Measurements from ENCODE around the gene FNIP1. TPM values are rescaled to one million over a fixed set of nuclear protein-coding genes. Genes with fewer than 3 reads are reported as not detected.

The FNIP1 gene
- total and polyA plus RNA-seq, 2 experiments from 2014 or later = 8.2 to 27.9 TPM

DNA sequence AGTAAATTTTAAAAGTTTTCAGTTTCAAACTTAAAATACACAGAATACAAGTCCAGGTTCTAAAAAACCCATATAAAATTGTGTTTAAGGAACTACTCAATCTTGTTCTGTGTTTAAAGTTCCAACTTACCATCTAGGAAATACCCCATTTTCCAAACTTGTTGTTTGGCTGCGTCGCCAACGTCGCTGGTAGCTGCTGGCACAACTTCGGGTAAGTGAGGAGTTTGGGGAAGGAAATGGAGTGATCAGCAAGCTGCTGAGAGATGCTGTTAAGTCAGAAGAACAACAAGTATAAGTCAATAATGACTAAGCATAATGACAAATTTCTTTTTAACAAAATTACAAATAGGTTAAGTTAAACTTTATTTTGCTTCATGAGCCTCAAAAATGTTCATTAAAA is 90.5 kb downstream of the FNIP1 start (continued):
- TF ChIP-seq, protein P1, sequence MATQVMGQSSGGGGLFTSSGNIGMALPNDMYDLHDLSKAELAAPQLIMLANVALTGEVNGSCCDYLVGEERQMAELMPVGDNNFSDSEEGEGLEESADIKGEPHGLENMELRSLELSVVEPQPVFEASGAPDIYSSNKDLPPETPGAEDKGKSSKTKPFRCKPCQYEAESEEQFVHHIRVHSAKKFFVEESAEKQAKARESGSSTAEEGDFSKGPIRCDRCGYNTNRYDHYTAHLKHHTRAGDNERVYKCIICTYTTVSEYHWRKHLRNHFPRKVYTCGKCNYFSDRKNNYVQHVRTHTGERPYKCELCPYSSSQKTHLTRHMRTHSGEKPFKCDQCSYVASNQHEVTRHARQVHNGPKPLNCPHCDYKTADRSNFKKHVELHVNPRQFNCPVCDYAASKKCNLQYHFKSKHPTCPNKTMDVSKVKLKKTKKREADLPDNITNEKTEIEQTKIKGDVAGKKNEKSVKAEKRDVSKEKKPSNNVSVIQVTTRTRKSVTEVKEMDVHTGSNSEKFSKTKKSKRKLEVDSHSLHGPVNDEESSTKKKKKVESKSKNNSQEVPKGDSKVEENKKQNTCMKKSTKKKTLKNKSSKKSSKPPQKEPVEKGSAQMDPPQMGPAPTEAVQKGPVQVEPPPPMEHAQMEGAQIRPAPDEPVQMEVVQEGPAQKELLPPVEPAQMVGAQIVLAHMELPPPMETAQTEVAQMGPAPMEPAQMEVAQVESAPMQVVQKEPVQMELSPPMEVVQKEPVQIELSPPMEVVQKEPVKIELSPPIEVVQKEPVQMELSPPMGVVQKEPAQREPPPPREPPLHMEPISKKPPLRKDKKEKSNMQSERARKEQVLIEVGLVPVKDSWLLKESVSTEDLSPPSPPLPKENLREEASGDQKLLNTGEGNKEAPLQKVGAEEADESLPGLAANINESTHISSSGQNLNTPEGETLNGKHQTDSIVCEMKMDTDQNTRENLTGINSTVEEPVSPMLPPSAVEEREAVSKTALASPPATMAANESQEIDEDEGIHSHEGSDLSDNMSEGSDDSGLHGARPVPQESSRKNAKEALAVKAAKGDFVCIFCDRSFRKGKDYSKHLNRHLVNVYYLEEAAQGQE (IDR thresholded peaks at IDR 0.05; ENCODE audit: unreplicated experiment) = no peak
- TF ChIP-seq EZH2 (IDR thresholded peaks at IDR 0.05; ENCODE audit: low read depth, unreplicated experiment) = no peak
- TF ChIP-seq, protein P2, sequence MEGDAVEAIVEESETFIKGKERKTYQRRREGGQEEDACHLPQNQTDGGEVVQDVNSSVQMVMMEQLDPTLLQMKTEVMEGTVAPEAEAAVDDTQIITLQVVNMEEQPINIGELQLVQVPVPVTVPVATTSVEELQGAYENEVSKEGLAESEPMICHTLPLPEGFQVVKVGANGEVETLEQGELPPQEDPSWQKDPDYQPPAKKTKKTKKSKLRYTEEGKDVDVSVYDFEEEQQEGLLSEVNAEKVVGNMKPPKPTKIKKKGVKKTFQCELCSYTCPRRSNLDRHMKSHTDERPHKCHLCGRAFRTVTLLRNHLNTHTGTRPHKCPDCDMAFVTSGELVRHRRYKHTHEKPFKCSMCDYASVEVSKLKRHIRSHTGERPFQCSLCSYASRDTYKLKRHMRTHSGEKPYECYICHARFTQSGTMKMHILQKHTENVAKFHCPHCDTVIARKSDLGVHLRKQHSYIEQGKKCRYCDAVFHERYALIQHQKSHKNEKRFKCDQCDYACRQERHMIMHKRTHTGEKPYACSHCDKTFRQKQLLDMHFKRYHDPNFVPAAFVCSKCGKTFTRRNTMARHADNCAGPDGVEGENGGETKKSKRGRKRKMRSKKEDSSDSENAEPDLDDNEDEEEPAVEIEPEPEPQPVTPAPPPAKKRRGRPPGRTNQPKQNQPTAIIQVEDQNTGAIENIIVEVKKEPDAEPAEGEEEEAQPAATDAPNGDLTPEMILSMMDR (conservative IDR thresholded peaks at IDR 0.05; ENCODE audit: low read depth in 2 of 2) = no peak
- no peak for TF ChIP-seq POLR2AphosphoS5 (IDR thresholded peaks at IDR 0.05; ENCODE audit: low read depth)
- no peak for TF ChIP-seq ZNF114 (CRISPR knock-in tag; IDR thresholded peaks at IDR 0.05)
- TF ChIP-seq ZNF331 (CRISPR knock-in tag; IDR thresholded peaks at IDR 0.05; ENCODE audit: low read depth) = no peak

GRCh38 chr5:131694926-131695325 is 101.9 kb downstream of the FNIP1 start:
- Histone ChIP-seq H2AFZ (no peak overlapping the region), H3K27me3 (ENCODE audit: insufficient read depth) (no peaks in the 10 kb centered on the region), H3K4me3 (no peak overlapping the region), H3K36me3 (ENCODE audit: insufficient read depth) (no peaks in the 10 kb centered on the region), H3K9me2 (ENCODE audit: insufficient read depth) (no peaks in the 10 kb centered on the region), H3K27ac (ENCODE audit: low read depth) (no peak overlapping the region), H3K4me1 (ENCODE audit: insufficient read depth) (no peaks in the 10 kb centered on the region), H4K20me1 (replicated peaks; ENCODE audit: insufficient read depth) (no peaks in the 10 kb centered on the region), H3K4me2 (no peak overlapping the region), H3F3A (replicated peaks; ENCODE audit: low read depth) (no peaks in the 10 kb centered on the region), H3K79me2 (replicated peaks; ENCODE audit: insufficient read depth) (no peaks in the 10 kb centered on the region)
- no peak for DNase-seq (ENCODE audit: low spot score)
- no peak for ATAC-seq
- peaks cover 17% of the 10 kb centered on the region; the same call in 2 of the 3 replicates for H3K36me3 Mint-ChIP-seq (ENCODE audit: low read depth)
- H3K4me1 Mint-ChIP-seq = no peaks in the 10 kb centered on the region
- H3K27me3 Mint-ChIP-seq (ENCODE audit: insufficient read depth, low read depth, poor library complexity) = peaks cover 1% of the 10 kb centered on the region
- H3K9me3 Mint-ChIP-seq = no peaks in the 10 kb centered on the region
- TF ChIP-seq, protein P3, sequence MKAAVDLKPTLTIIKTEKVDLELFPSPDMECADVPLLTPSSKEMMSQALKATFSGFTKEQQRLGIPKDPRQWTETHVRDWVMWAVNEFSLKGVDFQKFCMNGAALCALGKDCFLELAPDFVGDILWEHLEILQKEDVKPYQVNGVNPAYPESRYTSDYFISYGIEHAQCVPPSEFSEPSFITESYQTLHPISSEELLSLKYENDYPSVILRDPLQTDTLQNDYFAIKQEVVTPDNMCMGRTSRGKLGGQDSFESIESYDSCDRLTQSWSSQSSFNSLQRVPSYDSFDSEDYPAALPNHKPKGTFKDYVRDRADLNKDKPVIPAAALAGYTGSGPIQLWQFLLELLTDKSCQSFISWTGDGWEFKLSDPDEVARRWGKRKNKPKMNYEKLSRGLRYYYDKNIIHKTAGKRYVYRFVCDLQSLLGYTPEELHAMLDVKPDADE (IDR thresholded peaks at IDR 0.05) = no peak
- TF ChIP-seq NANOG (IDR thresholded peaks at IDR 0.05; ENCODE audit: borderline replicate concordance) (no peak), ZNF331 (CRISPR knock-in tag; IDR thresholded peaks at IDR 0.05; ENCODE audit: low read depth) (no peak), EZH2phosphoT487 (IDR thresholded peaks at IDR 0.05; ENCODE audit: unreplicated experiment) (no peak), JUNB (IDR thresholded peaks at IDR 0.05; ENCODE audit: unreplicated experiment) (no peak), CREB1 (CRISPR knock-in tag; IDR thresholded peaks at IDR 0.05; ENCODE audit: low read depth) (no peak)
- TF ChIP-seq, protein P4, sequence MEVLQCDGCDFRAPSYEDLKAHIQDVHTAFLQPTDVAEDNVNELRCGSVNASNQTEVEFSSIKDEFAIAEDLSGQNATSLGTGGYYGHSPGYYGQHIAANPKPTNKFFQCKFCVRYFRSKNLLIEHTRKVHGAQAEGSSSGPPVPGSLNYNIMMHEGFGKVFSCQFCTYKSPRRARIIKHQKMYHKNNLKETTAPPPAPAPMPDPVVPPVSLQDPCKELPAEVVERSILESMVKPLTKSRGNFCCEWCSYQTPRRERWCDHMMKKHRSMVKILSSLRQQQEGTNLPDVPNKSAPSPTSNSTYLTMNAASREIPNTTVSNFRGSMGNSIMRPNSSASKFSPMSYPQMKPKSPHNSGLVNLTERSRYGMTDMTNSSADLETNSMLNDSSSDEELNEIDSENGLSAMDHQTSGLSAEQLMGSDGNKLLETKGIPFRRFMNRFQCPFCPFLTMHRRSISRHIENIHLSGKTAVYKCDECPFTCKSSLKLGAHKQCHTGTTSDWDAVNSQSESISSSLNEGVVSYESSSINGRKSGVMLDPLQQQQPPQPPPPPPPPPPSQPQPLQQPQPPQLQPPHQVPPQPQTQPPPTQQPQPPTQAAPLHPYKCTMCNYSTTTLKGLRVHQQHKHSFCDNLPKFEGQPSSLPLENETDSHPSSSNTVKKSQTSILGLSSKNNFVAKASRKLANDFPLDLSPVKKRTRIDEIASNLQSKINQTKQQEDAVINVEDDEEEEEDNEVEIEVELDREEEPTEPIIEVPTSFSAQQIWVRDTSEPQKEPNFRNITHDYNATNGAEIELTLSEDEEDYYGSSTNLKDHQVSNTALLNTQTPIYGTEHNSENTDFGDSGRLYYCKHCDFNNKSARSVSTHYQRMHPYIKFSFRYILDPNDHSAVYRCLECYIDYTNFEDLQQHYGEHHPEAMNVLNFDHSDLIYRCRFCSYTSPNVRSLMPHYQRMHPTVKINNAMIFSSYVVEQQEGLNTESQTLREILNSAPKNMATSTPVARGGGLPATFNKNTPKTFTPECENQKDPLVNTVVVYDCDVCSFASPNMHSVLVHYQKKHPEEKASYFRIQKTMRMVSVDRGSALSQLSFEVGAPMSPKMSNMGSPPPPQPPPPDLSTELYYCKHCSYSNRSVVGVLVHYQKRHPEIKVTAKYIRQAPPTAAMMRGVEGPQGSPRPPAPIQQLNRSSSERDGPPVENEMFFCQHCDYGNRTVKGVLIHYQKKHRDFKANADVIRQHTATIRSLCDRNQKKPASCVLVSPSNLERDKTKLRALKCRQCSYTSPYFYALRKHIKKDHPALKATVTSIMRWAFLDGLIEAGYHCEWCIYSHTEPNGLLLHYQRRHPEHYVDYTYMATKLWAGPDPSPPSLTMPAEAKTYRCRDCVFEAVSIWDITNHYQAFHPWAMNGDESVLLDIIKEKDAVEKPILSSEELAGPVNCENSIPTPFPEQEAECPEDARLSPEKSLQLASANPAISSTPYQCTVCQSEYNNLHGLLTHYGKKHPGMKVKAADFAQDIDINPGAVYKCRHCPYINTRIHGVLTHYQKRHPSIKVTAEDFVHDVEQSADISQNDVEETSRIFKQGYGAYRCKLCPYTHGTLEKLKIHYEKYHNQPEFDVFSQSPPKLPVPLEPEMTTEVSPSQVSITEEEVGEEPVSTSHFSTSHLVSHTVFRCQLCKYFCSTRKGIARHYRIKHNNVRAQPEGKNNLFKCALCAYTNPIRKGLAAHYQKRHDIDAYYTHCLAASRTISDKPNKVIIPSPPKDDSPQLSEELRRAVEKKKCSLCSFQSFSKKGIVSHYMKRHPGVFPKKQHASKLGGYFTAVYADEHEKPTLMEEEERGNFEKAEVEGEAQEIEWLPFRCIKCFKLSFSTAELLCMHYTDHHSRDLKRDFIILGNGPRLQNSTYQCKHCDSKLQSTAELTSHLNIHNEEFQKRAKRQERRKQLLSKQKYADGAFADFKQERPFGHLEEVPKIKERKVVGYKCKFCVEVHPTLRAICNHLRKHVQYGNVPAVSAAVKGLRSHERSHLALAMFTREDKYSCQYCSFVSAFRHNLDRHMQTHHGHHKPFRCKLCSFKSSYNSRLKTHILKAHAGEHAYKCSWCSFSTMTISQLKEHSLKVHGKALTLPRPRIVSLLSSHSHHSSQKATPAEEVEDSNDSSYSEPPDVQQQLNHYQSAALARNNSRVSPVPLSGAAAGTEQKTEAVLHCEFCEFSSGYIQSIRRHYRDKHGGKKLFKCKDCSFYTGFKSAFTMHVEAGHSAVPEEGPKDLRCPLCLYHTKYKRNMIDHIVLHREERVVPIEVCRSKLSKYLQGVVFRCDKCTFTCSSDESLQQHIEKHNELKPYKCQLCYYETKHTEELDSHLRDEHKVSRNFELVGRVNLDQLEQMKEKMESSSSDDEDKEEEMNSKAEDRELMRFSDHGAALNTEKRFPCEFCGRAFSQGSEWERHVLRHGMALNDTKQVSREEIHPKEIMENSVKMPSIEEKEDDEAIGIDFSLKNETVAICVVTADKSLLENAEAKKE (CRISPR knock-in tag; IDR thresholded peaks at IDR 0.05) = no peak
- no peak overlapping the region for H3K4me3 Mint-ChIP-seq
- H3K27ac Mint-ChIP-seq = no peak overlapping the region

All from GM23338 (cell line).